22Rv1 (cell line): ENCODE measurements around the gene TTYH2.

Experiments used
- CTCF ChIP-seq: fragments of 450-650 bp; IDR thresholded peaks from 2 replicates; pipeline ENCODE4 v1.5.1; 2017; ENCODE audit warnings: mild to moderate bottlenecking
- ZFX ChIP-seq: fragments of 450-650 bp; IDR thresholded peaks from 2 replicates; pipeline ENCODE4 v1.6.1; 2017; ENCODE audit warnings: antibody characterized with exemption, borderline replicate concordance

GRCh38 chr17:74233937-74234336, 20.6 kb downstream of the TTYH2 start:
- TF ChIP-seq CTCF (no peak), ZFX (no peak)
